Measurements from ENCODE around the gene NRP2. TPM values are rescaled to one million over a fixed set of nuclear protein-coding genes. Genes with fewer than 3 reads are reported as not detected.

NRP2 gene
- total RNA-seq, 2 donors from 2014 or later: 3.8 to 42.6 TPM

GRCh38 chr2:205656941-205657340 is 25.4 kb upstream of the NRP2 start:
- no peak for ATAC-seq
- no peak for DNase-seq
- intact Hi-C loops (cut with DNase I, micrococcal nuclease): no loop called here

- intact Hi-C loops (cut with DNase I, micrococcal nuclease): no loop called here
- ATAC-seq: no peak
- no peak for DNase-seq
These were observed 24.7 kb upstream of the NRP2 start for GRCh38 chr2:205657579-205657978.

GRCh38 chr2:205658068-205658467 is 24.2 kb upstream of the NRP2 start:
- ATAC-seq: no peak
- DNase-seq: no peak
- intact Hi-C loops (cut with DNase I, micrococcal nuclease): no loop called here

- ATAC-seq: no peak
- DNase-seq: no peak
- intact Hi-C loops (cut with DNase I, micrococcal nuclease): no loop called here
These were observed 23.7 kb upstream of the NRP2 start for GRCh38 chr2:205658572-205658971.

- DNase-seq (no peak), ATAC-seq (no peak)
- intact Hi-C loops (cut with DNase I, micrococcal nuclease): no loop called here
These were observed 22.4 kb upstream of the NRP2 start for GRCh38 chr2:205659922-205660321.

- DNase-seq (no peak), ATAC-seq (no peak)
- intact Hi-C loops (cut with DNase I, micrococcal nuclease): no loop called here
These were observed 21.7 kb upstream of the NRP2 start for GRCh38 chr2:205660521-205661124.

- intact Hi-C loops (cut with DNase I, micrococcal nuclease): no loop called here
- ATAC-seq (no peak), DNase-seq (no peak)
These were observed 21.0 kb upstream of the NRP2 start for GRCh38 chr2:205661281-205661680.

- ATAC-seq (no peak), DNase-seq (no peak)
- intact Hi-C loops (cut with DNase I, micrococcal nuclease): no loop called here
These were observed 19.9 kb upstream of the NRP2 start for GRCh38 chr2:205662206-205662965.

- intact Hi-C loops (cut with DNase I, micrococcal nuclease): no loop called here
- ATAC-seq (no peak), DNase-seq (no peak)
These were observed 16.5 kb upstream of the NRP2 start for GRCh38 chr2:205665791-205666190.

GRCh38 chr2:205670292-205670691 is 12.0 kb upstream of the NRP2 start:
- intact Hi-C loops (cut with DNase I, micrococcal nuclease): loop anchor here in 1 of 2 donors (10.0 kb wide), 1 partner anchor 795 kb away; no protein-coding TSS in a partner anchor
- DNase-seq (no peak), ATAC-seq (no peak)

- ATAC-seq (no peak), DNase-seq (no peak)
- intact Hi-C loops (cut with DNase I, micrococcal nuclease): loop anchor here in 1 of 2 donors (10.0 kb wide), 1 partner anchor 799 kb away; no protein-coding TSS in a partner anchor
These were observed 9.0 kb upstream of the NRP2 start for GRCh38 chr2:205673312-205673711.

- DNase-seq (no peak), ATAC-seq (peak; percentile 79)
- intact Hi-C loops (cut with DNase I, micrococcal nuclease): loop anchor here in 1 of 2 donors (5.0 to 10.0 kb wide), 4 partner anchors 801 to 1529 kb away; no protein-coding TSS in a partner anchor
These were observed 6.3 kb upstream of the NRP2 start for GRCh38 chr2:205675861-205676516.

- DNase-seq: no peak
- intact Hi-C loops (cut with DNase I, micrococcal nuclease): loop anchor here in 1 of 2 donors (5.0 to 10.0 kb wide), 4 partner anchors 804 to 1531 kb away; no protein-coding TSS in a partner anchor
- ATAC-seq: no peak
These were observed 3.7 kb upstream of the NRP2 start for GRCh38 chr2:205678541-205679142.

- intact Hi-C loops (cut with DNase I, micrococcal nuclease): loop anchor here in 1 of 2 donors (5.0 to 10.0 kb wide), 4 partner anchors 805 to 1532 kb away; no protein-coding TSS in a partner anchor
- ATAC-seq: no peak
- DNase-seq: no peak
These were observed 2.8 kb upstream of the NRP2 start for GRCh38 chr2:205679410-205680009.

GRCh38 chr2:205680067-205680466 is 2.2 kb upstream of the NRP2 start:
- intact Hi-C loops (cut with DNase I, micrococcal nuclease): no loop called here
- DNase-seq (peak in 1 of 2 donors; percentile 51), ATAC-seq (peak; percentile 47)

GRCh38 chr2:205680903-205681302 is 1.4 kb upstream of the NRP2 start:
- ATAC-seq: no peak
- DNase-seq: no peak
- intact Hi-C loops (cut with DNase I, micrococcal nuclease): no loop called here

GRCh38 chr2:205681401-205682238 is 681 bp upstream of the NRP2 start:
- intact Hi-C loops (cut with DNase I, micrococcal nuclease): no loop called here
- ATAC-seq: peak; percentile 24
- DNase-seq: no peak

GRCh38 chr2:205682971-205683501 is 735 bp downstream of the NRP2 start:
- ATAC-seq: no peak
- no peak for DNase-seq
- intact Hi-C loops (cut with DNase I, micrococcal nuclease): no loop called here
